ENCODE measurements around the gene SNX20. TPM values are rescaled to one million over a fixed set of nuclear protein-coding genes. Genes with fewer than 3 reads are reported as not detected.

The SNX20 gene
- total RNA-seq, 1 donor from 2014 or later = not detected

DNA sequence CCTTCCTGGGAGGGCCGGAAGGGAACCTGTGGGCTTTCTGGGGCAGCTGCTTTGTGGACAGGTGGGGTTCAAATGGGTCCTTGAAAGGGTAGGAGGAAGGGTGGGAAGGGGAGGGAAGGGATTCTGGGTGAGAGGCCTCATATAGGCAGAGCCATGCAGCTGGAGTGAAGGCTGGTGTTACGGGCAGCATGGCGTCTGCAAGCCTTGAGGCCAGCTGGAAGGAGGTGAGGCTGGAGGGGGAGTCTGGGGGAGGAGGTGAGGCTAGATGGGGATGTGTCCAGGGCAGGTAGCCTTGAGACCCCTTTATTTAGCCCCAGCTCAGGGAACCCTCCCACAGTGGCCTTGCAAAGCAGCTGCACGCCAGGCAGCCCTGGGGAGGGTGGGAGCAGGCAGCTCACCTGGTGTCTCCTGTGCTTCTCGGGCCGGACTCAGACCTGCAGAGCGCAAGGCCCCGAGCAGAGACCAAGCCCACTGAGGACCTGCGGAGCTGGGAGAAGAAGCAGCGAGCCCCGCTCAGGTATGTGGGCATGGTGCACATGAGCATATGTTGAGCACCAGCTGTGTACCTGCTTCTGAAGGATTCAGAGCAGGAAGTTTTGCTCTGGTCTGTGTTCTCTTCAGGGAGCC, 50.6 kb downstream of the SNX20 start:
- H3K4me3 ChIP-seq (ENCODE audit: low read depth, low read length) = no peak overlapping the region
- TF ChIP-seq, protein P1, sequence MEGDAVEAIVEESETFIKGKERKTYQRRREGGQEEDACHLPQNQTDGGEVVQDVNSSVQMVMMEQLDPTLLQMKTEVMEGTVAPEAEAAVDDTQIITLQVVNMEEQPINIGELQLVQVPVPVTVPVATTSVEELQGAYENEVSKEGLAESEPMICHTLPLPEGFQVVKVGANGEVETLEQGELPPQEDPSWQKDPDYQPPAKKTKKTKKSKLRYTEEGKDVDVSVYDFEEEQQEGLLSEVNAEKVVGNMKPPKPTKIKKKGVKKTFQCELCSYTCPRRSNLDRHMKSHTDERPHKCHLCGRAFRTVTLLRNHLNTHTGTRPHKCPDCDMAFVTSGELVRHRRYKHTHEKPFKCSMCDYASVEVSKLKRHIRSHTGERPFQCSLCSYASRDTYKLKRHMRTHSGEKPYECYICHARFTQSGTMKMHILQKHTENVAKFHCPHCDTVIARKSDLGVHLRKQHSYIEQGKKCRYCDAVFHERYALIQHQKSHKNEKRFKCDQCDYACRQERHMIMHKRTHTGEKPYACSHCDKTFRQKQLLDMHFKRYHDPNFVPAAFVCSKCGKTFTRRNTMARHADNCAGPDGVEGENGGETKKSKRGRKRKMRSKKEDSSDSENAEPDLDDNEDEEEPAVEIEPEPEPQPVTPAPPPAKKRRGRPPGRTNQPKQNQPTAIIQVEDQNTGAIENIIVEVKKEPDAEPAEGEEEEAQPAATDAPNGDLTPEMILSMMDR (conservative IDR thresholded peaks at IDR 0.05; ENCODE audit: low read depth, low read length) = no peak
- DNase-seq (ENCODE audit: low read depth) = no peak

DNA sequence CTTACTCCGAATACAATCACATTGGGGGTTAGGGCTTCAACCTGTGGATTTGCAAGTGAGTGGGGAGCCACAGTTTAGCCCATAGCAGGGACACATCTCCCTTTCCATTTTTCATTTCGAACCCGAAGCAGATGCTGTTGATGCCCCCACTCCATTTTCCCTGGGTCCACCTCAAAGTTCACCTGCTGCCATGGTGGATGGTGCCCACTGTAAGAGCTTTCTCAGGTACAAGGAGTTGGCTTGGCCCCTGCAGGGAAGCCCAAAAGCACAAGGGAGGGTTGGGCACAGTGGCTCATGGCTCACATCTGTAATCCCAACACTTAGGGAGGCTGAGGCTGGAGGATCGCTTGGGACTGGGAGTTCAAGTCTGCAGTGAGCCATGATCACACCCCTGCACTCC, 51.8 kb downstream of the SNX20 start:
- H3K4me3 ChIP-seq (ENCODE audit: low read depth, low read length) = no peak overlapping the region
- no peak for DNase-seq (ENCODE audit: low read depth)
- TF ChIP-seq, protein P1 (conservative IDR thresholded peaks at IDR 0.05; ENCODE audit: low read depth, low read length) = no peak

DNA sequence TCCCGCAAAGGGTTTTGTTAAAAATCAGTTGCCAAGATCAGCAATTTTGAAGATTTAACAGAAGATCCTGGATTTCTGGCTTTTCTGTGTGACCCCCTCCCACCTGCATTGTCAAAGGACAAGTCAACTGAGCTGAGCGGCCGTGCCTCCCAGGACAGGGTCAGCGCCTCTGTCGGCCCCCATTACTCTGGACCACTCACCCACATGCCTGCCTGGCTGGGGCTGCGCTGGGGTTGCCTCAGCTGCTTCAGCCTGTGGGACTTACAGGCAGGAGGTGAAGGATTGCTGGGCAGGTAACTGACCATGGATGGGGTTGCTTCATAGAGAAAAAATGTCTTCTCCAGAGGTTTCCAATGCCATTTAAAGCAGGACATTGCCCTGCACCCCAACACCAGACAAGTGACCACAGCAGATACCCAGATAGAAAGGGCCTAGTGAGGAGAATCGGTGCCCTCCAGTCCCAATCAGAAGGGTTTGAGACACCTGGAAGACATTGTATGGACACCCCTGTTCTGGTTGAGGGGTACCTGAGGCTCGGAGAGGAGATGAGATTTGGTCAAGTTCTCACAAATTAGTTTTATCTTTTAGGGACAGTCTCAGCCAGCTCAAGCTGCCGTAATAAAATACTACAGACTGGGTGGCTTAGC, 52.8 kb downstream of the SNX20 start:
- DNase-seq (ENCODE audit: low read depth) = no peak
- TF ChIP-seq, protein P1 (conservative IDR thresholded peaks at IDR 0.05; ENCODE audit: low read depth, low read length) = no peak
- no peak overlapping the region for H3K4me3 ChIP-seq (ENCODE audit: low read depth, low read length)

DNA sequence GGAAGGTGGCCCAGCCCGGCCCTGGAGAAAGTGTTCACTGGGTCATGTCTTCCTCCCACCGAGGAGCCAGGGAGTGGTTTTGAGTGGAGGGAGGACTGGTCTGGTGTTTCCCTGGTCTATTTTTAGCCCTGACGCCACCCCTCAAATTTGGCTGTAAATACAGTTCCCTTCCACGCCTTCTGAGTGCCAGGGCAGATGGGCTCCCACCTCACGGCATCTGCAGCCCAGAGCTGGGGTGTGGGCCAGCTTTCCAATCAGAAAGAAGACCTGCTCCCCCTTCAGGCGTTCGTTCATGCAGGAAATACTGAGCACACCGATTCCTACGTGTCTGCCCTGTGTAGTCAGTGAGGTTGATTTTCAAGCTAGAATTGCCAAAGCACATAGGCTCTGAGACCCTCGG, 53.7 kb downstream of the SNX20 start:
- no peak overlapping the region for H3K4me3 ChIP-seq (ENCODE audit: low read depth, low read length)
- TF ChIP-seq, protein P1 (conservative IDR thresholded peaks at IDR 0.05; ENCODE audit: low read depth, low read length) = peak; percentile 31
- DNase-seq (ENCODE audit: low read depth) = no peak

DNA sequence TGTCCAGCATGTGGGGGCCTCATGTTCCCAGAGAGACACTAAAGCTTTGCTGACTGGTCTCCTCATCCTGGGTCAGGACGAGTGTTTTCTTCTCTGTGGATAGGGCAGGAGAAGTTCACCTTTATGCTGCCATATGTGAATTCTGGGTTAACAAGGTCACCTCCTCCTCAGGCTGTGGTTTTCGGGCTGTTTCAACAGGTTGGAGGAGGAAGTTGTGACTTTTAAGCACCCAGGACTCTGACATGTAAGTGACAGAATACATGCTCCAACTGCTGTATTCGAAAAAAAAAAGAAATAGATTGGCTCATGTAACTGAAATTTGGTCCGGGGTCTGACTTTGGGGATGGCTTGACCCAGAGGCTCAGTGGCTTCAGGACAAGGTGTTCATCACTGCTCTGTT, 54.2 kb downstream of the SNX20 start:
- no peak overlapping the region for H3K4me3 ChIP-seq (ENCODE audit: low read depth, low read length)
- TF ChIP-seq, protein P1 (conservative IDR thresholded peaks at IDR 0.05; ENCODE audit: low read depth, low read length) = no peak
- DNase-seq (ENCODE audit: low read depth) = no peak

DNA sequence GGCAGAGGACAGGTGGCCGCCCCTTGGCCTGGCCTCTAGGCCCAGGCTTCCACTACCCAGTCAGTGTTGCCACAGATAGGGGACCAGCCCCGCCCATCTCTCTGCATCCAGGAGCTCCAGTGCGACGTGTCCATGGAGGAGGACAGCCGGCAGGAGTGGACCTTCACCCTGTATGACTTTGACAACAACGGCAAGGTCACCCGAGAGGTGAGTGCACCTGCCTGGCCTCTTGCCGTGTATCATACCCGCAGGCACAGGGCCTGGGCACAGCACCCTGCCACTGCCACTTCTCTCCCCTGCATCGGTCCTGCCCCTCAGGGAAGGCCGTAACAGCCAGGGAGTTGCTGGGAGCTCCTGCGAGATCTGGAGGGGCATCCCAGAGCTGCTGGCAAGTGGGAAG, 55.7 kb downstream of the SNX20 start:
- TF ChIP-seq, protein P1 (conservative IDR thresholded peaks at IDR 0.05; ENCODE audit: low read depth, low read length) = no peak
- no peak overlapping the region for H3K4me3 ChIP-seq (ENCODE audit: low read depth, low read length)
- no peak for DNase-seq (ENCODE audit: low read depth)
